GM21723 (cell line): ENCODE data around the gene LTBP2.

ENCODE experiments used
- ATAC-seq: cut with Tn5 transposase; IDR thresholded peaks from one replicate; pipeline ENCODE4 v1.9.1; 2021; ENCODE audit warnings: mild to moderate bottlenecking, moderate library complexity; ENCODE audit not compliant: unreplicated experiment

LTBP2 gene

GRCh38 chr14:74638966-74639365 is 26.9 kb upstream of the LTBP2 start:
- ATAC-seq = no peak

- ATAC-seq = no peak
These were observed 26.0 kb upstream of the LTBP2 start for GRCh38 chr14:74638066-74638465.

GRCh38 chr14:74637178-74637550 is 25.1 kb upstream of the LTBP2 start:
- no peak for ATAC-seq

- ATAC-seq = no peak
These were observed 24.6 kb upstream of the LTBP2 start for GRCh38 chr14:74636424-74637177.

- no peak for ATAC-seq
These were observed 23.8 kb upstream of the LTBP2 start for GRCh38 chr14:74635847-74636246.

- ATAC-seq = no peak
These were observed 22.9 kb upstream of the LTBP2 start for GRCh38 chr14:74634964-74635363.

DNA sequence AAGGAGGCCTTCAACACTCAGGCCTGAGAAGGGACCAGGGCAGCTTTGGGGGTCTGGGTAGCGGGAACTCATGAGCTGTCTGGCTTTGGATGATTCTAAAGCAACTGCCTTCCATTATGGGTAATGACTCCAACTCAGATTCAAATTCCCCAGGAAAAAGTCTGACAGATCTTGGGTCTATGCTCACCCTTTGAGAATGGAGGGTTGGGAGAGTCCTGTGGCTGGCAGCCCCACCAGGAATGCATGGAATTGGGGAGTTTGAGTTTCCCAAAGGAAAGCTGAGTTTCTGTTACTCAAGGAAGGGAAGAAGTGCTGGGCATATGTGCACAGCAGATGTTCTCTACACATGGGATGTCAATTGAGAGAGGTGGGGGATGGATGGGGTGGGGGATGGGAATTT is 22.4 kb upstream of the LTBP2 start:
- no peak for ATAC-seq

DNA sequence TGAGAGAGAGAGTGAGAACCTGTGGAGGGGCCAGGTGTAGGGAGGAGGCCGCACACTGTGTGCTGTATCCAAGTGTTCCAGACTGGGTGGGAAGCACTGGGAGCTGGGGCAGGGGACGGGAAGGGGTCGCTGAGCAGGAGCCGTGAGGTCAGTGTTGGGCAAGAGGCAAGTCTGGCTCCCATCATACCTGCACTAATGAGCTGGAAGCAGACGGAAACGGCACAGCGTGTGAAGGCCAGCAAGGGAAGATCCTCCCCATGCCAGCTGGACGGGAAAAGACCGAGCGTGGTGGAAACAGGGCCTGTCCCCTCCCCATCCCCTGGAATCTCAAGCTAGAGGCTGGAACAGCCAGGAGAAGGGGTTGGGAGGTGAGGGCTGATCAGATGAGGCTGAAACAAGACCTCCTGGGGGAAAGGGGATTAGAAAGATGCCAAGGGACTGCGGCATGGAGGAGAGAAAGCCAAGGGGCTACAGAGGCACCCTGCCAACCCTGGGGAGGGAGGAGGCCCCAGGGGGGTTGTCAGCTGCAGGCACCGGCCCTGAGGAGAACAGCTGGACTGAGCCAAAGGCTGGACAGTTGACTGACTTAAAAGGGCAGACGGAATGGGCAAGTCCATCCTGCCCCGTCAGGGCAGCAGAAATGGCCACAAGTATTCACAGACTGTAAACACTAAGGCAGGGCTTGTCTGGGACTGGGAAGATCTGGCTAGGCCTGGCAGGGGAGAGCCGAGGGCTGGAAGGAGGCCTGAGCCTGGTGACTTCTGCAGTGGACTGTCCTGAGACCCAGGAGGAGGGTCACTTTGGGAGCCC is 19.0 kb upstream of the LTBP2 start:
- ATAC-seq = no peak

GRCh38 chr14:74628418-74628817 is 16.4 kb upstream of the LTBP2 start:
- ATAC-seq = no peak

- no peak for ATAC-seq
These were observed 15.0 kb upstream of the LTBP2 start for GRCh38 chr14:74627076-74627475.

DNA sequence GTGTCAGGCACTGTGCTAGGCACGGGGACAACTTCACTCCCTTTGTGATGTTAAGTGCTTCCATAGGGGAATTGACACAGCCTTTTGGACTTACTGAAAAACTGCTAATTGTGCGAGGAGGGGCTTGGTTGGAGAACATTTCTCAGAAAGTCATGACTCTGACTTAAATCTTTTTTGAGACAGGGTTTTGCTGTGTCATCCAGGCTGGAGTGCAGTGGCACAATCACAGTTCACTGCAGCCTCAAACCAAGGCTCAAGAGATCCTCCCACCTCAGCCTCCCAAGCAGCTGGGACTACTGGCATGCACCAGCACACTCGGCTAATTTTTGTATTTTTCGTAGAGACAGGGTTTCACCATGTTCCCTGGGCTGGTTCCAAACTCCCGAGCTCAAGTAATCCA is 10.2 kb upstream of the LTBP2 start:
- no peak for ATAC-seq

GRCh38 chr14:74621556-74621955 is 9.5 kb upstream of the LTBP2 start:
- ATAC-seq = no peak

DNA sequence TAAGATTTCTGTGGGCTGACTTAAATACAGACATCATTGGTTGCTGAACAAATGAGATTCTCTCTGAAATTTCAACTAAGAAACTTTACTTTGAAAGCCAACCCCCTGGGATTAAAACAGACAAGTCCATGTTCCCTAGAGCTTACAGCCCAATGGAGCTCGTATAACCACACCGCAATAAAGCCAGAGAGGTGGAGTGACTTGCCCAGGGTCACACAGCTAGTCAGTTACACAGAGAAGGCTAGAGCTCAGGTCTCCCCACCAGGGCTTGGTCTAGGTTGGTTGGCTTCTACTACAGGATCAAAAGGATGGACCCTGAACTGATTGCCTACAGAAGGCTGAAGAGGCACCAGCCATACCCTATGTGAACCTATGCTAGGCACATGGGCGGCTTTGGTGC is 8.9 kb upstream of the LTBP2 start:
- ATAC-seq = no peak

DNA sequence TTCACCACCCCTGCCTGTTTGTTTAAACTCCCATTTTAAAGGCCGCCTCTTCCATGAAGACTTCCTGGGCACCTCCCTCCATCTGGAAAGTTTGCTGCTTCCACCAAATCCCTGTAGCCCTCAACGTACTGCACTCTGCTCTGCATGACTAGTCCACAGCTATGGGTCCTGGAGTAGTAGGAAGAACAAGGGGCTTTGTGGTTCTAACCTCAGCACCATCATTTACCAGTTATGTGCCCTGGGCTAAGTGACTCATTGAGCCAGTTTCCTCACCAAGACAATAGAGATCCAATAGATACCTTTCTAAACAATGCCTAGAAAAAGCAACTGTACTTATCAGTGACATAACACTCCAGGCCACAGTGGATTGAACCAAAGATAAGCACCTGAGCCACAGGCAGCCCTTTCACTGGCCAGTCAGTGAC is 8.5 kb upstream of the LTBP2 start:
- ATAC-seq = no peak

- ATAC-seq = no peak
These were observed 7.7 kb upstream of the LTBP2 start for GRCh38 chr14:74619672-74620131.

- ATAC-seq = no peak
These were observed 6.3 kb upstream of the LTBP2 start for GRCh38 chr14:74618078-74618952.

DNA sequence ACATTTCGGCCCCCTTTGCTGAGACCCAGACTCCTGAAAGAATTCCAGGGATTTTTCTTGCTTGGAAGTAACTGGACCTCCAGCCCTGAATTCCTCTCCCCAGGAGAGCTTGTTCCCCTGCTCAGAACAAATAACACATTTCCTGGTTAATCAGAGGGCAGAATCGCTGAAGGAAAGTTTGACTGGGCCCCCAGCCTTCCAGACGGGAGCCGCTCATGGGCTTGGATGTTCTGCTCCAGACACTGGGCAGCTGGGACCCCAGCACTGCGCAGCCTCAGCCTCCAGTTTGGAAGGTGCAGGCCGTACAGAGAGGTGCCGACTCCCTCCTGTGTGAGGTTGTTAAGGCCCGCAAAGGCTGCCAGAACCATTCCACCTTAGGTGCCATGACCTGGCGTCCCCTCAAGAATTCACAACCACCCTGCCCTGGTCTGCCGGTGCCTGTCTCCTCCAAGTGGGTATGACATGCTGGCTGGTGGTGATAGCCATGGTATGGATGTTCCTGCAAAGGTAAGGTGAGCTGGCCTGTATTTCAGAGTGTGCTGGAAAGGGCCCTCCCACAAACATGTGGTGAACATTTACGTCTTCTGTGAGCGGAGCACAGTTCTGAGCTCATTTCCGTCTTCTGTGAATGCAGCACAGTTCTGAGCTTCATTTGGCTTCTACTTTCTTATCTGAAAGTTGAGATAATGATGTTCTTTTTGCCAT is 5.1 kb upstream of the LTBP2 start:
- ATAC-seq = no peak

- no peak for ATAC-seq
These were observed 4.5 kb upstream of the LTBP2 start for GRCh38 chr14:74616507-74616906.

DNA sequence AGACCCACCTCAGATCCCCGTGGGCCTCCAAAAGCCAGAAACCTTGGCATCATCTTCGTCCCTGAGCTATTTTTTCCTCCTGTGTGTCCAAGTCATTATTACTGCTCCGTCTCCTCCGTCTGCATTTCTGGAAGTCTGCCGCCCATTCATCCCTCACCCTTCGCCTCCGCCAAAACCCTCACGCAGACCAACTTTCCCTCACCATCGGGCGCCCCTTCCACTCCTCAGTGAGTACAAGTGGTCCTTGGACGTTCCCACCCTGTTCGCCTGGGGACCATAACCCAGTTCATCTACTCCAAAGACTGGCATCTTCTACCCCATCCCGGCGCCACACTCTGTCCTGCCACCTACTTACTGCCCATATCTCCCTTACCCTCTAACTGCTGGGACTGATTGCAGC is 3.7 kb upstream of the LTBP2 start:
- ATAC-seq = no peak
